ENCODE measurements around the gene SLC13A3. TPM values are rescaled to one million over a fixed set of nuclear protein-coding genes. Genes with fewer than 3 reads are reported as not detected.

SLC13A3 gene
- total RNA-seq, 3 donors from 2014 or later (not counting 1 experiment from before 2014, with no cell fraction given) = 0.63 TPM; not detected in 1

- Mint-ChIP-seq H3K4me3 (no peak overlapping the region), H3K4me1 (no peaks in the 10 kb centered on the region), H3K9me3 (no peaks in the 10 kb centered on the region), H3K27me3 (ENCODE audit: low read depth in 2 of 2) (peaks cover 4 to 17% of the 10 kb centered on the region in 2 donors), H3K36me3 (no peaks in the 10 kb centered on the region), H3K27ac (no peak overlapping the region)
- H3K9me3 ChIP-seq (ENCODE audit: control insufficient read depth, insufficient read depth, low read length) = no peaks in the 10 kb centered on the region
- H3K4me1 ChIP-seq (ENCODE audit: control insufficient read depth, insufficient read depth, low read length) = no peaks in the 10 kb centered on the region
- 64% methylated on average over 5 of the region's 6 CpGs for WGBS (ENCODE audit: insufficient coverage)
- no peaks in the 10 kb centered on the region for H3K27me3 ChIP-seq (ENCODE audit: control insufficient read depth, insufficient read depth, low read length)
- ATAC-seq = no peak
- no peak for DNase-seq
- TF ChIP-seq CTCF (IDR thresholded peaks at IDR 0.05) = no peak
- H3K27ac ChIP-seq (ENCODE audit: low read length) = no peak overlapping the region
- intact Hi-C loops (cut with micrococcal nuclease) = no loop called here
- H3K4me3 ChIP-seq (ENCODE audit: low read length) = no peak overlapping the region
- no peaks in the 10 kb centered on the region for H3K36me3 ChIP-seq (ENCODE audit: control insufficient read depth, insufficient read depth, low read length)
These were observed 78.0 kb downstream of the SLC13A3 start for GRCh38 chr20:46573234-46573633.

GRCh38 chr20:46572790-46573189, 78.5 kb downstream of the SLC13A3 start:
- no peak for ATAC-seq
- Mint-ChIP-seq H3K4me1 (no peaks in the 10 kb centered on the region), H3K4me3 (no peak overlapping the region), H3K27me3 (ENCODE audit: low read depth in 2 of 2) (peaks cover 4 to 19% of the 10 kb centered on the region in 2 donors), H3K9me3 (no peaks in the 10 kb centered on the region), H3K27ac (no peak overlapping the region), H3K36me3 (no peaks in the 10 kb centered on the region)
- Histone ChIP-seq H3K4me3 (ENCODE audit: low read length) (no peak overlapping the region), H3K9me3 (ENCODE audit: control insufficient read depth, insufficient read depth, low read length) (no peaks in the 10 kb centered on the region), H3K4me1 (ENCODE audit: control insufficient read depth, insufficient read depth, low read length) (no peaks in the 10 kb centered on the region), H3K36me3 (ENCODE audit: control insufficient read depth, insufficient read depth, low read length) (no peaks in the 10 kb centered on the region), H3K27me3 (ENCODE audit: control insufficient read depth, insufficient read depth, low read length) (no peaks in the 10 kb centered on the region), H3K27ac (ENCODE audit: low read length) (no peak overlapping the region)
- WGBS (ENCODE audit: insufficient coverage) = 100% methylated on average over 1 of the region's 3 CpGs
- intact Hi-C loops (cut with micrococcal nuclease) = no loop called here
- no peak for TF ChIP-seq CTCF (IDR thresholded peaks at IDR 0.05)
- DNase-seq = no peak

DNA sequence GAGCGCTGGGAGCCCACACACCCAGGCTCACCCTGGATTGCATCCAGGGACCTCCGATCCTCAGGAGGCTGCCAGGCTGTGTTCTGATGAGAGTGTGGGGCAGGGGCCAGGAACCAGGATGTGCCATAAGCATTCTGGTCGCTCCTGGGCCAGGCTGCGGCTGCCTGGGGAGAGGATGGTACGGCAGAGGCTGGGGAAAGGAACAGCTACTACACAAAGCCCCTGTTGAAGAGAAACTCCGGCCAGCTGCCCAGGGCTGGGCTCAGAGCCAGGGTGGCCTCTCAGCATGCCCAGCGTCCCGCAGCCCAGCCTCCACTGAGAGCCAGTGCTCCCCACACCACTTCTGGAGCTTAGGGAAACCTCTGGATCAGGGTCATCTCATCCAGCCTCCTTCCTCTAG, 79.1 kb downstream of the SLC13A3 start:
- H3K27me3 Mint-ChIP-seq (ENCODE audit: low read depth in 2 of 2) = peaks cover 8 to 24% of the 10 kb centered on the region in 2 donors
- H3K9me3 ChIP-seq (ENCODE audit: control insufficient read depth, insufficient read depth, low read length) = no peaks in the 10 kb centered on the region
- 92% methylated on average over 8 of the region's 8 CpGs for WGBS (ENCODE audit: insufficient coverage)
- H3K36me3 Mint-ChIP-seq = no peaks in the 10 kb centered on the region
- no peaks in the 10 kb centered on the region for H3K4me1 ChIP-seq (ENCODE audit: control insufficient read depth, insufficient read depth, low read length)
- no peak overlapping the region for H3K4me3 Mint-ChIP-seq
- H3K4me3 ChIP-seq (ENCODE audit: low read length) = no peak overlapping the region
- no peaks in the 10 kb centered on the region for H3K9me3 Mint-ChIP-seq
- ATAC-seq (no peak), DNase-seq (no peak)
- H3K36me3 ChIP-seq (ENCODE audit: control insufficient read depth, insufficient read depth, low read length) = no peaks in the 10 kb centered on the region
- no peak overlapping the region for H3K27ac Mint-ChIP-seq
- no peak for TF ChIP-seq CTCF (IDR thresholded peaks at IDR 0.05)
- no peak overlapping the region for H3K27ac ChIP-seq (ENCODE audit: low read length)
- H3K27me3 ChIP-seq (ENCODE audit: control insufficient read depth, insufficient read depth, low read length) = no peaks in the 10 kb centered on the region
- intact Hi-C loops (cut with micrococcal nuclease) = no loop called here
- no peaks in the 10 kb centered on the region for H3K4me1 Mint-ChIP-seq

- Mint-ChIP-seq H3K4me1 (no peaks in the 10 kb centered on the region), H3K4me3 (no peak overlapping the region), H3K36me3 (no peaks in the 10 kb centered on the region), H3K27ac (no peak overlapping the region), H3K27me3 (ENCODE audit: low read depth in 2 of 2) (peaks cover 8 to 24% of the 10 kb centered on the region in 2 donors), H3K9me3 (no peaks in the 10 kb centered on the region)
- DNase-seq (no peak), ATAC-seq (no peak)
- intact Hi-C loops (cut with micrococcal nuclease) = no loop called here
- no peak overlapping the region for H3K4me3 ChIP-seq (ENCODE audit: low read length)
- TF ChIP-seq CTCF (IDR thresholded peaks at IDR 0.05) = no peak
- H3K36me3 ChIP-seq (ENCODE audit: control insufficient read depth, insufficient read depth, low read length) = no peaks in the 10 kb centered on the region
- H3K4me1 ChIP-seq (ENCODE audit: control insufficient read depth, insufficient read depth, low read length) = no peaks in the 10 kb centered on the region
- WGBS (ENCODE audit: insufficient coverage) = no CpG with 5 or more reads among the region's 2 CpGs
- no peaks in the 10 kb centered on the region for H3K9me3 ChIP-seq (ENCODE audit: control insufficient read depth, insufficient read depth, low read length)
- no peak overlapping the region for H3K27ac ChIP-seq (ENCODE audit: low read length)
- no peaks in the 10 kb centered on the region for H3K27me3 ChIP-seq (ENCODE audit: control insufficient read depth, insufficient read depth, low read length)
These were observed 79.8 kb downstream of the SLC13A3 start for GRCh38 chr20:46571418-46571817.

Data from natural killer cell (primary cell).